Measurements from ENCODE around the gene TXNDC11.
"Not testable (repeated sequence)": the region's sequence is repeated elsewhere in the genome, so short reads cannot be mapped to it uniquely, and the experiment has no call there.

The TXNDC11 gene
- total RNA-seq: 115 to 206 reads per million in 2 donors

DNA sequence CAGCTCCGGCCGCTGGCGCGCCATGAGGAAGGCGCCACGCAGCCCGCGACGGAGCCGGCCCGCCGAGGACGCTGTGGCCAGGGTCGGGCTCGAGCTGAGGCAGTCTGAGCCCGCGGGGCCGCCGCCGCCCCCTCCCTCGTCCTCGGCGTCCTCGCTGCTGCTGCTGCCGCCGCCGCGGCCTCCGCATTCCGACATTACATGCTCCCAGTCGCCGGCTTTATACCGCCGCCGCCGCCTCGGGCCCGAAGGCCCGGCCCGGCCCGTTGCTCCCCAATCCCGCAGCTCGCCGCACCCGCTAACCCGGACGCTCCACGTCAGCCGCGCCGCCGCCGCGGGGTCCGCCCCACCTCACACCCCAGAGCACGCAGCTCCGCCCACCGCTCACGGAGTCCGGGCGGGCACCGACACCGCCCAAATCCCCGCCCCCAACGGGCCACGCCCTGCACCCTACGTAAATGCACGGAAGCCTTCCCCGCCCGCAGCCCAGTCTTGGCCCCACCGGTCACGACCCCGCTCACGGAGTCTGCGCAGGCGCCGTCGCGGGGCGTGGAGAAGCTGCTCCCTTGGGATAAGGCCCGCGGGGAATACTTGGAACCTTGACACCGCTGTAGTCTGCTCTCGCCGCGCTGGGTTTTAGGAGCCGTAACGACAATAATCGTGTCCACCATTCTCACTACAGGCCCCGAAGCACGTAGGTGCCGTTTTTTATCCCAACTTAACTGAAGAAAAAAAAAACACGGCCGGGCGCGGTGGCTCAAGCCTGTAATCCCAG, at the start of gene TXNDC11:
TXNDC11 (minus strand) TSS at position 322 of the 772 bp plus-strand sequence; CDS start at position 195, 127 bp downstream.
- peak; percentile 98 to 99 (median 99) for DNase-seq

- no peak for DNase-seq
Measured at GRCh38 chr16:11791144-11791828, 48.6 kb upstream of the TXNDC11 start.

- DNase-seq: peak in 1 of 5 experiments; percentile 67
Measured at GRCh38 chr16:11788914-11789313, 46.3 kb upstream of the TXNDC11 start.

DNA sequence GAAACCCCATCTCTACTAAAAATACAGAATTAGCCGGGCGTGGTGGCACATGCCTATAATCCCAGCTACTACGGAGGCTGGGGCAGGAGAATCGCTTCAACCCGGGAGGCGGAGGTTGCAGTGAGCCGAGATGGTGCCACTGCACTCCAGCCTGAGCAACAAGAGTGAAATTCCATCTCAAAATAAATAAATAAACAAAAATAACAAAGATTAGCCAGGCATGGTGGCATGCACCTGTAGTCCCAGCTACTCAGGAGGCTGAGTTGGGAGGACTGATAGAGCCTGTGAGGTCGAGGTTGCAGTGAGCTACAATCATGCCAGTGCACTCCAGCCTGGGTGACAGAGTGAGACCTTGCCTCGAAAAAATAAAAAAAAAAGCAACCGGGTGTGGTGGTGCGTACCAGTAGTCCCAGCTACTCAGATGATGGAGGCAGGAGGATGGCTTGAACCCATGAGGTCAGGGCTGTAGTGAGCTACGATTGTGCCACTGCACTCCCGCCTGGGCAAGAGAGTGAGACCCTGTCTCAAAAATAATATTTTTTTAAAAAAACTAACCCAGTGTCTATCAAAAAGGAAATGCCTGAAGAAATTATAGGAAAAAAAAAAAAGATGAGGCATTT, 42.4 kb upstream of the TXNDC11 start:
- not testable (repeated sequence) for DNase-seq

DNA sequence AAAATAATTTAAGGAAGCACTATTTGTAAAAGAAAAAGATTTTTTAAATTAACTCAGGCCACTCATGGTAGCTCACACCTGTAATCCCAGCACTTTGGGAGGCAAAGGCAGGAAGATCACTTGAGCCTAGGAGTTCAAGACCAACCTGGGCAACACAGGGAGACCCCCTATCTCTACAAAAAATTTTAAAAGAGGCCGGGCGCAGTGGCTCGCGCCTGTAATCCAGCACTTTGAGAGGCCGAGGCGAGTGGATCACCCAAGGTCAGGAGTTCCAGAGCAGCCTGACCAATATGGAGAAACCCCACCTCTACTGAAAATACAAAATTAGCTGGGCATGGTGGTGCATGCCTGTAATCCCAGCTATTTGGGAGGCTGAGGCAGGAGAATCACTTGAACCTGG, 41.7 kb upstream of the TXNDC11 start:
- not testable (repeated sequence) for DNase-seq

- no peak for DNase-seq
Measured at GRCh38 chr16:11784038-11784369, 41.3 kb upstream of the TXNDC11 start.

DNA sequence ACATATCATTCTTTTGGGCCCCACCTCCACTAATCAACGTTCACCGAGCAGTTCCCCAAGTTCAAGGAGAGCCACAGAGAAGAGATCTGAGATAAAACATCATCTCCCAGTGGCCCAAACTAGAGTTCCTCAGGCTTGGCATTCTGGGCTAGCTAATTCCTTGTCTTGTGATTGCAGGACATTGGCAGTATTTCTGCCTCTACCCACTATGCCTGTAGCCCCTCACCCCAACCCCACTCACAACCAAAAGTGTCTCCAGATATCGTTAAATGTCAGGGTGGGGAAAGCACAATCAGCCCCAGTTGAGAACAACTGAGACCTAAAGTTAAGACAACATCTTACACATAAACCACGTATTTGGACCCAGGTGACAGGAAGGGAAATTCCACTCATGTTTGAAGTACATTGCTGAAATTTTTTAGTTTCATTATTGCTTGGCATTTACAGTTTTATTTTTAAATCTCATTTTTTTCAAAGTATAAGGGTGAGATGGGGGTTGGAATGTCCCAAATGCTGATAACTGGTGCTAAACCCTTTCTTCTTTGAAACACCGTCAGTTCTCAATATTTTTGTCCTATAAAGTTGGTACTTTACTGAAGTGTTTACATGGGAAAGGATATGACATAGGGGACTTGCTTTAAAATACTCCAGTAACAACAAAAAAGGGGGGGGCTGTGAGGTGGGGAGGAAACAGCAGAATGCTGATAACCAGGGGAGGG, 40.8 kb upstream of the TXNDC11 start:
- DNase-seq: peak in 4 of 5 experiments; percentile 14 to 90 (median 50)

DNA sequence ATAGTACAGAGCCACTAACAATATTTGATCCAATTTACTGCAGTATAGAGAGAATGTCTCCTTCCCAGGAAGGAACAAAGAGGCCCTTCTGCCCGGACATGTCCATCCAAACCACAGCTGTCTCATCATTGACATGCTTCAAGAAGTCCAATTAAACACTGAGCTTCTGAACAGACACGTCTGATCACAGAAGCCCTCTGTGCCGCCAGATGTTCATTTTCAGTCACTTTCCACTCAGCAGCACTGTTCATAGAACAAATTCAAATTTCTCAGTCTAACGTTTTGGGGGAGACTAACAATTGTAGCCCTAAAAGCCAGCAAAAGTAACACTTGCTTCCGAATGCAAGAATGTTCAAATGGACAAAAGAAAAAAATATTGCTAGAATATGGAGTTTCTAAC, 39.1 kb upstream of the TXNDC11 start:
- no peak for DNase-seq

GRCh38 chr16:11780991-11781680, 38.5 kb upstream of the TXNDC11 start:
- no peak for DNase-seq

GRCh38 chr16:11779074-11779473, 36.4 kb upstream of the TXNDC11 start:
- DNase-seq: no peak

DNA sequence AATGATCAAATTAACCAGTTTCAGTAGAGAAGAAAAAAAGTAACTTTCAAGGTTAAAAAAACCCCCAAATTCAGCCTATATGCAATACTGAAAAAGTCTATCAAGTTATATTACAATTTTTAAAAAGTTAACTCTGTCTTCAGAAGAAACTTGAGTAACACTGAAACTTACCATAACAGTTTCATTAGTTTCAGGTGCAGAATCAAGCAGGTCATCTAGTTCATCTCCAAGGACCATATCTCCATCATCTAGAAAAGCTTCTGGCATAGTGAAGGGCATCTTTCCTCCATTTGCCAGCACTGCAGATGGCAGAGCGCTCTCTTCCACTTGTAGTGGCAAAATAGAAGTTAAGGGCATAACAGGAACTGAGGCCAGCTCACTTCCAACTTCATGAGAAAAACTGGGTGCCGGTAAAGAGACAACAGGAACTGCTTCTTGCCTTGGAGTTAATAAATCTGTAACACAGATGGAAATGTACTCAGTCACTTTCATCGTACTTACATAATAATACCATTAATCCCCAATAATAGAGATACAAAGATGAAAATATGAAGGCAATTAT, 31.5 kb upstream of the TXNDC11 start:
- peak in 1 of 5 experiments; percentile 57 for DNase-seq

DNA sequence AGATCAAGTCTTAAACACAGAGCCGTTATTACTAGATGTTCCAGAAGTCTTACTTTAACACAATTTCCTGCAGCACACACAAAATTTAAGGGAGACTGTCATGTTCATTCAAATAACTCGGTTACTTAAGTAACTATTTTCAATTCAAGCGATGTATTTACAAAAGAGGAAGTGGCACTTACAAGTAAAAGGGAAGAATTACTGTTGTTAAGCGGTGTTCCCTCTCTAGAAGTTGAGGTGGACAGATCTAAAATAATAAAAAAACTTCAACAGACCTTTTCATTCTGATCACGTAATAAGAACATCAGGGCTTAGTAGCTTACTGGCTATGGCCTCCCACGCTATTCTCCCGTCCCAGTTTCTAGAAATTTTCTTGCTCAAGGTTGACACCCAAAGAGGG, 26.2 kb upstream of the TXNDC11 start:
- no peak for DNase-seq

DNA sequence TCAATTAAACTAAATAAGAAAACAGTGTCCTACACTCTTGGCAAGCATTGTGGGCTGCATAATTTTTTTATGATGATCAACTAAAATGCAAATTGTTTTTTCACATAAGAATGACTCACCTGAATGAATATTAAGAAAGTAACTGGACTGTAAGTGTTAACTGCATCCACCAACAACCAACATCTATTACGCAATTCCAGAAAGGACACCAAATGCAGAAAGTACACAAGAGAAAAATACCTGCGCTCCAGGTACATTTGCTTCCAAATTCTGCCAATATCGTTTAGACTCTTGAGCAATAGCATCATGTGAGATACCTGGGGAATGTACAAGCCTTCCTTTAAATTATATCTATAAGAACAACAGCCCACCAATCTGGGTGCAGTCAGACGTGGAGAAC, 19.8 kb upstream of the TXNDC11 start:
- DNase-seq: no peak

GRCh38 chr16:11759997-11760396, 17.3 kb upstream of the TXNDC11 start:
- DNase-seq: no peak

DNA sequence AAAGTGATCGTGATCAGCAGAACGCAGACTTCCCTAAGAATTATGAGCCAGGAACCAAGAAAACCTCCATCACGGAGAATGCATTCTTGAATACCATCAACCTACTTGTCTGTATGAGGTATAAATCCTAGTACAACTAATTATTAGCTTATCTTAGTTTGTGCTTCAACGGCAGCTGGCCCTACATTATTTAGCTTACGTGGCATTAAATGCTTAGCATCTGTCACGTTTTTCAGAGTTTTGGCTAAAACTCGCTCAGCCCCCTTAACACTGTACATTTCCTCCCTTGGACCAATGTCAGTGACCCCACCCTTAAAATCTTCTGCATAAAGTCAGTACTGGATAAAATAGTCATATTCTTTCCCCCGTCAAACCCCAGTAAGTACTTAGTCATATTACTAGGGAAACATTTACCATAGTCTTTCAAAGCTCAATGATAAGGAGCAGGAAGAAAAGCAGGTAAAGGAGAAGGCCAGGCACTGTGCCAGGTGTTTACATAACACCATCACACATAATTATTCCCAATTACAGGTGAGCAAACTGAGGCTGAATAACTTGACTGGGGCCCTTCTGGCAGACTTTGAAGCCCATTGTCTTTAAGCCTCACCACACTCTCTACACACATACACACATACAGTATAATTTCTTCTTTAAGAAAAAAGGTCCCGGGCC, 16.6 kb upstream of the TXNDC11 start:
- DNase-seq: no peak

- DNase-seq: no peak
Measured at GRCh38 chr16:11757671-11758545, 15.3 kb upstream of the TXNDC11 start.

- no peak for DNase-seq
Measured at GRCh38 chr16:11756248-11756647, 13.6 kb upstream of the TXNDC11 start.

DNA sequence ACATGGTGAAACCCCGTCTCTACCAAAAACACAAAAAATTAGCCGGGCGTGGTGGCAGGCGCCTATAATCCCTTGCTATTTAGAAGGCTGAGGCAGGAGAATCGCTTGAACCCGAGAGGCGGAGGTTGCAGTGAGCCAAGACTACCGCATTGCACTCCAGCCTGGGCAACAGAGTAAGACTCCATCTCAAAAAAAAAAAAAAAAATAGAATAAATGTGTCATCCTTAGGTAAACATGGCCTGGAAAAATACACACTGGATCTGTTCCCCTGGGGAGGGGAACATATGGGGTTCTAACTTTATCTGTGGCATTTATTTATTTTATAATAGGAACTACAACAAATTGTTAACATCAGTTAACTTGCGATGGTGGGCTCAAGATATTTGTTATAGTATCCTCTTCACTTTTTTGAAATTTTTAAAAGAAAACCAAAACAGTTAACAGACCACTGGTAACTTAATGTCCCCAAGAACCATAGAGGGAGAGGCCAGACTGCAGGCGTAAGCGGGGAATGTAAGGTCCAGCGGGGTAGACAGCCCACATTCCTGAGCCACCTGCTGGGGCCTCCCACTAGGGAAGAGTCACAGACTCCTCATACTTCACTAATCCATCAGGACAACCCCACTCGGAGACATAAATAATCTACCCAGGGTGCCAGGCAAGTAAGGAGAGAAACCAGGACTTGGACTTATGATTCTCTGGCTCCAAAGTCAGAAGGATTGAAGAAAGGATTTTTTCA, 12.5 kb upstream of the TXNDC11 start:
- DNase-seq: no peak

DNA sequence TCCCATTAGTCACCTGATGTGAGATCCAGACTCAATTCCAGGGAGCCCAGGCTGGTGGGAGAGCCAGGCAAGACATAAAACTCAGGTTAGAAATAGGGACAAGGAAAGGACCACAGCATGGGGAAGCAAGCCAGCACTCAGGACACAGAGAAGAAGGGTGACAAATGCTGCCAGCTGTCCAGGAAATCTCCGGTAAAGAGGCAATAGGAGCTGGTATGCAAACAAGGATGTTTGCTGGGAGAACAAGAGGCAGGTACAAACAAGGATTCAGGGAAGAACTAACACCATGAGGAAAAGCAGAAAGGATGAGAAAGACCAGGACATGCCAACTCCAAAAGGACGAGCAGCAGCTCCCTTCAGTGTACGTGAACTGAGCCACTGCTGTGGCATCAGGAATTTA, 10.2 kb upstream of the TXNDC11 start:
- no peak for DNase-seq

DNA sequence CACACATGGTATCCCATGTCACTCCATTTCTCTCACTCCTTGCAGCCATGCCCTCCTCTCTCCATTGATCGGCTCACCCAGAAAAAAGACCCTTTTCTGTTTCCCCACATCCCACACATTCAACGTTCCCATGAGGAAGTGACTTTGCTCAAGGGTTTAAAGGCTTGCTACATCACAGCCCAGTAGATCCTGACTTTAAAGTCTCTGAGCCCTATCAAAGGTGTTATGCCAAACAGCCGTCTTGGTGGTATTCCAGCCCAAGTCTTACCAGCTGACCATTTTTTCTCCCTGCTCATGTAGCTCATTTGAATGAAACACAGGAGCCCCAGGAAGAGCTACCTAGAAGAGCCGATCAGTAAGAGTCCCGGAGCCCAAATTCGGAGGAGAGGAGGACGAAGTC, 7.4 kb upstream of the TXNDC11 start:
- DNase-seq: no peak
